ENCODE results near the gene KNDC1.

DNA sequence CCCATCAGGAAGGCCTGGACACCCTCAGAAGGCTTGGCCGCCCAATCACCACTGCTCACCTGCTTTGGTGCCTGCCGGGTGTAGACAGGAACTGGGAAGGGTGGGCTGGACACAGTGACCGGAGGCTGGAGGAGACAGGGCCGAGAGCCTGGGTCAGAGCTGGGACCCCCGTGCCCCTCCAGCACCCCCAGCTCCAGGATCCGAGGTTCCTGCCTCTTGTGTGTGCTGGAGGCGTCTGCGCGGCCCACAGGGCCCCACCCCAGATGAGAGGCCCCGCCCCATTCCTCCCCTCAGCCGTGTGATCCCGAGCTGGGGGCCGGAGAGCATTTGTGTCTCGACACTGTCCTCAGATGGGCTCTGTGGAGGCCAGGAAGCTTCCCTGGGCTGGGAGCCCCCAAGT is 107.3 kb downstream of the KNDC1 start:
- no peak for TF ChIP-seq CTCF (IDR thresholded peaks at IDR 0.05; ENCODE audit: low read depth, low read length)
- TF ChIP-seq POLR2A (IDR thresholded peaks at IDR 0.05; ENCODE audit: extremely low read depth, insufficient read length), result no peak
- no peak for TF ChIP-seq MAX (IDR thresholded peaks at IDR 0.05; ENCODE audit: low read depth, low read length)

Measured in NB4 (cell line).